ENCODE measurements around the gene CTSZ.

GRCh38 chr20:58982406-58983114, 24.5 kb downstream of the CTSZ start:
- TF ChIP-seq CTCF (conservative IDR thresholded peaks at IDR 0.05; ENCODE audit: low read depth in 2 of 2) (no peak), EZH2 (IDR thresholded peaks at IDR 0.05; ENCODE audit: low read depth, unreplicated experiment) (no peak), EZH2phosphoT487 (IDR thresholded peaks at IDR 0.05; ENCODE audit: unreplicated experiment) (no peak), POLR2AphosphoS5 (IDR thresholded peaks at IDR 0.05; ENCODE audit: low read depth) (no peak), REST (IDR thresholded peaks at IDR 0.05; ENCODE audit: unreplicated experiment) (no peak), NANOG (IDR thresholded peaks at IDR 0.05; ENCODE audit: borderline replicate concordance) (no peak), CREB1 (CRISPR knock-in tag; IDR thresholded peaks at IDR 0.05; ENCODE audit: low read depth) (no peak), STAT1 (IDR thresholded peaks at IDR 0.05; ENCODE audit: unreplicated experiment) (no peak)
- TF ChIP-seq, protein P1, sequence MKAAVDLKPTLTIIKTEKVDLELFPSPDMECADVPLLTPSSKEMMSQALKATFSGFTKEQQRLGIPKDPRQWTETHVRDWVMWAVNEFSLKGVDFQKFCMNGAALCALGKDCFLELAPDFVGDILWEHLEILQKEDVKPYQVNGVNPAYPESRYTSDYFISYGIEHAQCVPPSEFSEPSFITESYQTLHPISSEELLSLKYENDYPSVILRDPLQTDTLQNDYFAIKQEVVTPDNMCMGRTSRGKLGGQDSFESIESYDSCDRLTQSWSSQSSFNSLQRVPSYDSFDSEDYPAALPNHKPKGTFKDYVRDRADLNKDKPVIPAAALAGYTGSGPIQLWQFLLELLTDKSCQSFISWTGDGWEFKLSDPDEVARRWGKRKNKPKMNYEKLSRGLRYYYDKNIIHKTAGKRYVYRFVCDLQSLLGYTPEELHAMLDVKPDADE (IDR thresholded peaks at IDR 0.05): no peak
